Inferior parietal cortex (tissue), 1 donor: ENCODE results near the gene FOXL1.

ENCODE experiments used
- DNase-seq: peaks from one replicate; pipeline ENCODE4 v3.0.0-alpha.2; 2016; ENCODE audit errors: extremely low spot score

Gene FOXL1

DNA sequence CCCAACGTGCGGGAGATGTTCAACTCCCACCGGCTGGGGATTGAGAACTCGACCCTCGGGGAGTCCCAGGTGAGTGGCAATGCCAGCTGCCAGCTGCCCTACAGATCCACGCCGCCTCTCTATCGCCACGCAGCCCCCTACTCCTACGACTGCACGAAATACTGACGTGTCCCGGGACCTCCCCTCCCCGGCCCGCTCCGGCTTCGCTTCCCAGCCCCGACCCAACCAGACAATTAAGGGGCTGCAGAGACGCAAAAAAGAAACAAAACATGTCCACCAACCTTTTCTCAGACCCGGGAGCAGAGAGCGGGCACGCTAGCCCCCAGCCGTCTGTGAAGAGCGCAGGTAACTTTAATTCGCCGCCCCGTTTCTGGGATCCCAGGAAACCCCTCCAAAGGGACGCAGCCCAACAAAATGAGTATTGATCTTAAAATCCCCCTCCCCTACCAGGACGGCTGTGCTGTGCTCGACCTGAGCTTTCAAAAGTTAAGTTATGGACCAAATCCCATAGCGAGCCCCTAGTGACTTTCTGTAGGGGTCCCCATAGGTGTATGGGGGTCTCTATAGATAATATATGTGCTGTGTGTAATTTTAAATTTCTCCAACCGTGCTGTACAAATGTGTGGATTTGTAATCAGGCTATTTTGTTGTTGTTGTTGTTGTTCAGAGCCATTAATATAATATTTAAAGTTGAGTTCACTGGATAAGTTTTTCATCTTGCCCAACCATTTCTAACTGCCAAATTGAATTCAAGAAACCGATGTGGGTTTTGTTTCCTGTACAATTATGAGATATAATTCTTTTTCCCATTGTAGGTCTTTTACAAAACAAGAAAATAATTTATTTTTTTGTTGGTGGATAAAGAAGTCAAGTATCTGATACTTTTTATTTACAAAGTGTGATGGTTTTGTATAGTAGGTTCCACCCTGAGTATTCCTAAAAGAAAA, 9.4 kb upstream of the FOXL1 start:
- no peak for DNase-seq

DNA sequence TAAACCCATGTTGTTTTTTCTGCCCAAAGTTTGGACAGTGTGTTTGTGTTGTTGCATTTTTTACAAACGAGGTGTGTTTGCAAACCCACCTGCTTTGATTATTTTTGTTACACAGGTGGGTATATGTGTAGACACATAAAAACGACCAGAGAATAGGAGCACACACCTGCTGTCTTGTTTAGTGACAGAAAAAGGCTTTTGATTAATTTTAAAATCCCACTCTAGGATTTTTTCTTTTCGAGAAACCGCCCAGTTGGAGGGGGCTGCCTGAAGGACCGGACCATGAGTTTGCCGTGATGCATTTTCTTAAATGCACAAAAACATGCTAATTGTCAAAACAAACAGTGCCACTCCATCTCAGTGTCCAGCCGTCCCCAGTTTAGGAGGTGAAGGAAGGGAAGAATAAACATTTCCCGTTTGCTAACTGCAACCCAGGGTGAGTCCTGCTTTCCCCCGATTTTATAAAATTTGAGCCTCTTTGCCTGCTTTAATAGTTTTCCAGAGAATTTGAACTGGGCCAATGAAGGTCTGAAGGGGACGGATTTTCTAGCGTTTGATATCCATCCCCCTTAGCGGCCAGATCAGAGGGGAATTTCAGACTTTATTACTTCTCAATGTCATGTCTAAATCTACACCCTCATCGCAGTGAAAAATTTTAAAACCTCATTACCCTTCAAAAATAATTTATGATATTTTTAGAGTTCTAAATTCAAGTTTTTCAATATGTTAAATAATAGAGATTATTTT, 8.5 kb upstream of the FOXL1 start:
- DNase-seq, result no peak

DNA sequence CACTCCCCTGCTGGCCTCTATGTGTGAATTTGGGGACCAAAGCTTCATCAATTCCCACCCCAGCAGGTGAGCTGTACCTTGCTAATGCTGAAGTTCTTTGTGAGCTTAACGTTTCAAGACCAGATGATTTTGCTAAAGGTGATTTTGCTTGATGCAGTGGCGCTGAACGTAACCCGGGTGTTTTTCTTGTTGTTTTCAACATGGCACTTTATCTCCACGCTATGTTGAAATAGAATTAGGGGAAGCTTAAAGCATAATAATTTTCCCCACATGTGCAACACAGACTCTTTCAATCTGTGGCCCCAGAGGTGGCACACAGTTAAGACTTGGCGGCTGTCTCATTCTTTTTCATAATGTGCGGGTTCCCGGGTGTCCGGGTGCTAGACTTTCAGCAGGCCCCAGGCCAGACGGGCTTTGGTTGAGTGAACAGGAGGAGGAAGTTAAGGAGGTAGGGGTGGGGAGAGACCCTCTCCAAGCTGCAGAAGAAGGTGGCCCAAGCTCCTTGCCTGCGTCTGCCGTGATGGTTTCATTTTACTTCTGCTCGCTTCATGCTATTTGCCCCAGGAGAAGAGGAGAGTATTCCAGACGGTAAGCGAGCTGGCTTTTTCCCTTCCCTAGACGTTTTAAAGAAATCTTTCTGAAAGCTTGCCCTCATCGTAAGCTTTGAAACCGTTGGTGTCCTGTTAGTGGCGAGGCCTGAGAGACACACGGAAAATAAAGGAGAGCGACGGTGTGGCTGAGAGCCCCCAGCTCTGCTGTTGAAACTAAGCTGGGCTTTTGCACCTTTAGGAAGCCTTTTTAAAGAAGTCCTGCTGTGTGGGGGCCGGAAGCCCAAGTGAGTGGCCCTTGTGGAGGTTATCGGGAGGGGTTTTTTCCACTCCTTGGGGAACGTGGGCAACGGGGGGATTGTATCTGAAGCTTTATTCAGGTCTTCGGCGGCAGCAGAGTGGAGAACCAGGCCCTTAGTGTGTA, 7.5 kb upstream of the FOXL1 start:
- no peak for DNase-seq

DNA sequence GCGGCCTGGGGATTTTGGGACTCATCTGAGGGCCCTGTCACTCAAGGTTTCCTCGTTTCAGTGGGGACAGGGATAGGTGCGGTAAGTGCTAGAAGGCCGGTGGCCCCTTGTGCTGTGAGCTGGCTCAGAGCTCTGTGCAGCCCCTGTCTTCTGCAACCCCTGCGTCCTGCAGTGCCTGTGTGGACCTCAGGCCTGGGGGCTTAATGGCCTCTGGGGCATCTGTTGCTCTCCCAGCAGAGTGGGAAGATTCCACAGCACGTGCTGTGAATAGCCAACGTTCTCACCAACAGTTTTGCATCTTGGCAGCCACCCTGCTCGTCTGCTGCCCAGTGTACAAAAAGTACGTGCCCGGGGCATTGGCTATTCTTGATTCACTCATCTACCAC, 6.8 kb upstream of the FOXL1 start:
- DNase-seq, result no peak

DNA sequence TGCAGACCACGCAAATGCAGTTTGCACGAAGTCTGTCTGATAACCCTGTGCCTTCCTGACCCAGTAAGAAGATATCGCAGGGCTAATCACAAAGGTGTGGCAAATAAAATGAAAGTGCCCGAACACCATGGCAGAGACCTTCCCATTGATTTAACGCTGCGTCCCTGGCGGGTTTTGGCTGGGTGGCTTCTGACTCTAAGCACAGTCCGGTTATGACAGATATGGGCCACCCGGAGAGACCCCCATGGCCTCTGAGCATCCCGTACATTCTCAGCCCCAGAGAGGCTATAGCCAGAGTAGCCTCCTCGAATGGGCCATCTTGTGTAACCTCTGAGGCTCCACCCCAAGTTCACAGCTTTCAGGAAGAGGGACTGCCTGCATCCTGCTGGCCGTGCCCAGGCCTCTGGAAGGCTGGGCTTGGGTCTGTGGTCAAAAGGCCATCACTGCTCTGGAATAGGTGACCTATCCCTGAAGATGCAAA, 6.3 kb upstream of the FOXL1 start:
- no peak for DNase-seq

DNA sequence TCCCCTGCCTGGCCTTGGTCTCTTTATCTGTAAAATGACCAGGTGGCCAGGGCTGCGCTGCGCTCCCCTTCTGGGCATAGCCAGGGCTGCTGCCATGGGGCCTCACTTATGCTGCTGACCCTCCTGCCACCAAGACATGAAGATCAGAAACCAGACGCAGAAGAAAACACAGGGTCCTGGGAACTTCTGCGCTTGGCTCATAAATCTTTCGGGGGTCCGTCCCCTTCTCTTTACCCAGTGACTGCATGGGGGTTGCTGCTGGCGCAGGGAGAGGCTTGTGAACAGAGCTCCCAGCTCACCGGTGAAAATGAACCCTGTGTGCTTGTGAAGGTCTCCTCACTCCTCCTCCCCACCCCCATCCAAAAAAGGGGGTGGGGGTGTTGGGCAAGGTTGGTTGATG, 5.7 kb upstream of the FOXL1 start:
- DNase-seq, result no peak

DNA sequence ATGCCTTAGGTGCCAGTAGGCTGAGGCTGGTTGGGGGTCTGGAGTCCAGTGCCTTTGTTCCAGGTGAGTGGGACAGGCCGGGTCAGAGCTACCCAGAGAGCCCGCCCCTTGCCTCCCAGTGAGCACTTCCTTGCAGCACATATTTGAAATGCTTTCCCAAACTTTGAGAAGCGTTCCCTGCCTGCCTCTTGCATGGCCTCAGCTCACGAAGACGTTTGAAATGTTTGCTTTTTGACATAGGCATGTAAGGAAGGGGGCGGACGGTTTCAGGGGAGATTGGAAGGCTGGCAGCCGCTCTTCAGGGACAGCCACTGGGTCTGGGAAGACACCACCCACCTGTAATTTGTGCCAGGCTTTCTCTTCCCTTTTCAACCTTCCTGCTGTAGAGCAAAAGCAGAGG, 5.1 kb upstream of the FOXL1 start:
- DNase-seq, result no peak

DNA sequence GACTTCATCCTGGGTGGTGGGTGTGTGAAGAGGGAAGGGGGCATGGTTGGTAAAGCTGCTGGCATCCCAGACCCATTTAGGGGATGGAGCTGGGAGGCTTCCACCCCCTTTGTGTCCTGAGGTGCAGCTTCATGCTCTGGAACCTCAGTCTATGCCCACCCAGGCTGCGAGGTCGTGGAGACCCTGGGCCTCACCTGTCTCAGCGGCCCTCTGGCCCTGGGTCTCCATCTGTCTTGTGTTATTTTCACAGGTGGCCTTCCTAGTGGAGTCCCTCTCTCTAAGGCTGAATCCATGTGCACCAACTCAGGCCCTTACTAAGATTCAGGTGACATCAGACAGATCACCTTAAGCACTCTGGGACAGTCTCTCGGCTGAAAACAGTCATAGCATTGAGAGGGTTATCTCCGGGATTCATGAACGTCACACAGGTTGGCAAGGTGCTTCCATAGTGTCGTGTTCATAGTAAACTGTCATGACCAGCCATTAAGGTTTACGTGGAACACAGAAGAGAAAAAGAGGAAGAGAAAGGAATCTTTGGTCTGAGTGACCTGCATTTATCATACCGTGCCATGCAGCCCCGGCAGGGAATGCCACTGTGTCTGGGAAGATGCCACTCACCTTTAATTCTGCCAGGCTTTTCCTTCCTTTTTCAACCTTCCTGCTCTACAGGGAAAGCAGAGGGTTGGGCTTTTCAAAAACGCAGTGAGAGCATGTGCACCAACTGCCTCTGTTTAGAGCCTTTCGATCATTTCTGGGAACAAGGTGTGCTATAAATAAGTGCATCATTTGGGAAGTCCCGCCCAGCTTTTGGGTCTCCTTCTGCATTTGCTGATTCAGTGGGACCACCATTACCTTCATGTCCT, 4.5 kb upstream of the FOXL1 start:
- DNase-seq, result no peak

DNA sequence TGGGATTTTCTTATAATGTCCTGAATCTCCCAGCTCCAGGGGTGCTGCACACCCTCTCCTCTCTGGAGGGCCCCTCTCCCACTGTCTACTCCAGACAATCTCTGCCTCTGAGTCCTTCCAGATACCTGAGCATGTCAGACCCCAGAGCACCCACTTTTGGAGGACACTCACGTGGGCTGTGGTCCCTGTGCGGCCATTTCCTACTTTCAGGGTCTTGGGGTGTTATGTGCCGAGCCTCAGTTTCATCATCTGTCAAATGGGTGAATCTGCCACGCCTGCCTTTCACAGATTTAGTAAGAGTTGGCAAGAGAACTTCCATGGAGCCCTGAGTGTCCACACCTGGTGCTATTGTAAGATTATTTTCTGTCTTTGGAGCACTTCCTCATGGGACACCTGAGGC, 3.7 kb upstream of the FOXL1 start:
- no peak for DNase-seq

DNA sequence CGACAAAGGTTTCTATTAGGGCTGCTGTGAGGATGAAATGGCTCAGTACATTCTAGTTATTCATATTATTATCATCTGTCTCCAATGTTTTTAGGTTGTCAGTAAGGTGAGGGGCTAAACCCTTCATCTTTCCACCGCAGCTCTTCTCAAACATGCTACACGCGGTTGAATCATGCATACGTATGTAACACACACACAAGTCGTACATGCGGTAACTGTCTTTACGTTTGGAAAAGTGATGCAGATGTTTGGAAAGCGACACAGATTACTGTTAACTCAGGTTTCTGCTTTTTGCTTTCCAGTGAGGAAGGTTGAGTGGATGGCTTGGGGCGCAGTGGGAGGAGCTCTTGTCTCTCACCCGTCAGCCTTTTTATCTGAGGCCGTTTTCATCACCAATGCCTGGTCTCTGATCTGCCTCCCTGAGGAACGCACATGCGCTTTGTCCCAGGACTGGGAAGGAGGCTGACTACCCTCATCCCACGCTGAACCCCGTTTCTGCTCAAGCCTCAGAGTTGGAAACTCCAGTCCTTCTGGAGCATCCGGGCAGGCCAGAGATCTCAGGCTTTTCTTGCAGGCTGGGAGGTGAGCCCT, 3.2 kb upstream of the FOXL1 start:
- DNase-seq, result no peak

DNA sequence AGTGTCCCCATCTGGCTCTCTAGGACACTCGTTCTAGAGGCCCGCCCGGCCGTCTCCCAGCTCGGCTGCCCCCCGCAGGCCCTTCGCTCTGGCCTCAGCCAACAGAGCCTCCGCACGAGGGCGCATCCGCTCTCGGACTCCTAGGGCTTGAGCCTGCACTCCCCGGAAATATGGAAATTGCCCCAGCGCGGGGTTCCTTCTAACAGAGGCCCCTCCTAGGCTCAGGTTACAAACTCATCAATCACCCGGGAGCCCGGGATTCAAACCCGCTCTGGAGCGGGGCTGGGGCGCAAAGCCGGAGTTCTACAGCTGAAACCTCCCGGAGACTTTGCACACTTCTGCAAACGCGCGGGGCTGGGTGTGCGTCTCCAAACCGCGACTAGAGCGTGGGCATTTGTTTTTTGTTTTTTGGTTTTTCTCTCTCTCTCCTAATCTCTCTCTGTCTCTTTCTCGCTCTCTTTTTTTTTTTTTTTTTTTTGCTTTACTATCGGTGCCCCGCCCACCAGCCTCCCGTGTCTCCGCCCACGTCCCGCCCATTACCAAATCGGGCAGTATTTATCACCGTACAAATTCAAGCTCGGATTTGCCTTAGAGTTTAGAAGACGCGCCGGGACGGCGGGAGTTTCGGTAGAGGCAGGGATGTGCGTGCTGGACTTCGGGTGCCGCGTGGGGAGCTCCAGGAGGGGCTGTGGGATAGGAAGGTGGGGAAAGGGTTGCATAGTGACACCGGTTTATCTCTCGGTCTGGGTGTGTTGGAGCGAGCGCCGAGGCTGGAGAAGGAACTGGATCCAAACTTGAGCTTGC, 2.4 kb upstream of the FOXL1 start:
- peak; percentile 17 for DNase-seq

DNA sequence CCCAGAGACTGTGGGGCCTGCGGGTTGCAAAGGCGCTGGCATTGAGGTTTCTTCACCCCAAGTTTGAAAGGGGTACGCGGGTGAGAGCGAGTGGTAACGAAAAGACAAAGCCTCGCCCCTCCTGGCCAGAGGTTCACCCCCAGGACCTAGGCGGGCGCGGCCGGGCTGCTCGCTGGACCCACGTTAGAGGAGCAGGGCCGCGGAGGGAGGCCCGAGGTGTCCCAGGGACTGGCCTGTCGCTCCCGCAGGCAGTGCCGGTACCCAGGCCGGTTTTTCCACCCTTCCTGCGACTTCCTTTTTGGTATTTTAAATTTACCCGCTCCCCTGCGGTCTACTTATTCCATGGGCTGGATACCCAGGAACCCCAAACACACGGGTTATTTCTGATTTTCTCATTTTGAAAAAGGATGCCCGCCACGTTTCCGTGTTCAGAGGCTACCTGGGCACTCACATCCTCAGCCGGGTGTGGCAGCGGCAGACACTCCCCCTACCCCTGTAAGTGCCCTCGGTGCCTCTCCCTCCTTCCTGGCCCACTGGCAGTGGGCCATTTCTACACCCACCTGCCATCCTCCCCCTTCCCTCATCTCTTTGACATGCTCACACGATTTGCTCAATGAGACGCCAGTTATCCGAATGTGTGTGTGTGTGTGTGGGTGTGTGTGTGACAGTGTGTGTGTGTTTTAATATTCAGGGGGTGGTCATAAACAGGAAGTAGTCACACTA, 1.6 kb upstream of the FOXL1 start:
- no peak for DNase-seq

DNA sequence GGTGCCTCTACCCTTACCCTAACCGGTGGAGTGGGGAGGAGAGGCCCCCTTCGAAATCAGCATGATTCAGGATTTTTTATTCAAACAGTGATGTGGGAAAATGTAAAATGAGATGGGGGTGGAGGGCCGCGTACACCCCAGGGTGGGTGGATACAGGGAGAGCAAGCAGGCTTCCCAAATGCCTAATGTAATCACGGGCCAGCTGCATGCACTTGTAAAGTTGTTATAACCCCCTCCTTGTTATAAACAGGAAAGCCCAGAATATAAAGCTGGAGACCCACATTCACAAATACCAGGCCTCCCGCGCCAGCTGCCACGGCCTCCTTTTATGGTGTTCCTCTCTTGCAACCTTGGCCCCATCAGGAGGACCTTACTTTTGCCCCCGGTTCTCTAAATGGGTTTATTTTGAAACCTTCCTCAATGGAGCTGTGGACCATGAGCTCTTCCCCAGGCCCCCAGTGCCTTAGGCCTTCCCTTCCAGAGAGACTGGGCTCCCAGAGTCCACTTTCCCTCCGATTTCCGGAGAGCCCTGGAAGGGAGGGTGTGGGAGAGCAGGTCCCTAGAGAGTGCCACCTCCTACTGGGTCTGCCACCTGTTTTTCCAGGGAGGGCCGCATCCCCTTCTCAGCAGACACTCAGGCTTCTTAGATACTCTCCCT, 906 bp upstream of the FOXL1 start:
- no peak for DNase-seq

DNA sequence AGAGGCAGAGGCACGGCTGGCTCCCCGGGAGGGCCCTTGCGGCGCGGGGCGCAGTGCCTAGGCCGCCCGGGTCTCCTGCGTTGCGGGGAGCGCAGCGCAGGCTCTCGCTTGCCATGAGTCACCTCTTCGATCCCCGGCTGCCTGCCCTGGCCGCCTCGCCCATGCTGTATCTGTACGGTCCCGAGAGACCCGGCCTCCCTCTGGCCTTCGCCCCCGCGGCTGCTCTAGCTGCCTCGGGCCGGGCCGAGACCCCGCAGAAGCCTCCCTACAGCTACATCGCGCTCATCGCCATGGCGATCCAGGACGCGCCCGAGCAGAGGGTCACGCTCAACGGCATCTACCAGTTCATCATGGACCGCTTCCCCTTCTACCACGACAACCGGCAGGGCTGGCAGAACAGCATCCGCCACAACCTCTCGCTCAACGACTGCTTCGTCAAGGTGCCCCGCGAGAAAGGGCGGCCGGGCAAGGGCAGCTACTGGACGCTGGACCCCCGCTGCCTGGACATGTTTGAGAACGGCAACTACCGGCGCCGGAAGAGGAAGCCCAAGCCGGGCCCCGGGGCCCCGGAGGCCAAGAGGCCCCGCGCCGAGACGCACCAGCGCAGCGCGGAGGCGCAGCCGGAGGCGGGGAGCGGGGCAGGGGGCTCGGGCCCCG, 390 bp downstream of the FOXL1 start:
- no peak for DNase-seq

DNA sequence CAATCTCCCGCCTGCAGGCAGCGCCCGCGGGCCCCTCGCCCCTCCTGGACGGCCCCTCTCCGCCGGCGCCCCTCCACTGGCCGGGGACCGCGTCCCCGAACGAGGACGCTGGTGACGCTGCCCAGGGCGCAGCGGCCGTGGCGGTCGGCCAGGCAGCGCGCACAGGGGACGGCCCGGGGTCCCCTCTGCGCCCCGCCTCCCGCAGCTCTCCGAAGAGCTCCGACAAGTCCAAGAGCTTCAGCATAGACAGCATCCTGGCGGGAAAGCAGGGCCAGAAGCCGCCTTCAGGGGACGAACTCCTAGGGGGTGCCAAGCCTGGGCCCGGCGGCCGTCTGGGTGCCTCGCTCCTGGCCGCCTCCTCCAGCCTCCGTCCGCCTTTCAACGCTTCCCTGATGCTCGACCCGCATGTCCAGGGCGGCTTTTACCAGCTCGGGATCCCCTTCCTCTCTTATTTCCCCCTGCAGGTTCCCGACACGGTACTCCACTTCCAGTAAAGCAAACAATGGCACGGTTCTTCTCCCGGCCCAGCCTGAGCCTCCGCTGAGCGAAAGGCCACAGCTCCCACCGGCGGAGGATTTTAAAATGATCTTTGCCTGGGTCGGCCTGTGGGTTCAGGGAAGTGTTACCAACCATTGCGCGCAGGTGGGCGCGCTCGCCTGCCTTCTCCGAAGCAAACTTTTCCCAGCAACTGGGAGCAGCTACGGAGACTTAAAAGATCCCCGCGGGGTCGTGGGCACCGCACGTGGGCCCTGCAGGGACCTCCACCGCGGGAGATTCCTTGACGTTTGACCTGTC, 1.1 kb downstream of the FOXL1 start:
- no peak for DNase-seq

DNA sequence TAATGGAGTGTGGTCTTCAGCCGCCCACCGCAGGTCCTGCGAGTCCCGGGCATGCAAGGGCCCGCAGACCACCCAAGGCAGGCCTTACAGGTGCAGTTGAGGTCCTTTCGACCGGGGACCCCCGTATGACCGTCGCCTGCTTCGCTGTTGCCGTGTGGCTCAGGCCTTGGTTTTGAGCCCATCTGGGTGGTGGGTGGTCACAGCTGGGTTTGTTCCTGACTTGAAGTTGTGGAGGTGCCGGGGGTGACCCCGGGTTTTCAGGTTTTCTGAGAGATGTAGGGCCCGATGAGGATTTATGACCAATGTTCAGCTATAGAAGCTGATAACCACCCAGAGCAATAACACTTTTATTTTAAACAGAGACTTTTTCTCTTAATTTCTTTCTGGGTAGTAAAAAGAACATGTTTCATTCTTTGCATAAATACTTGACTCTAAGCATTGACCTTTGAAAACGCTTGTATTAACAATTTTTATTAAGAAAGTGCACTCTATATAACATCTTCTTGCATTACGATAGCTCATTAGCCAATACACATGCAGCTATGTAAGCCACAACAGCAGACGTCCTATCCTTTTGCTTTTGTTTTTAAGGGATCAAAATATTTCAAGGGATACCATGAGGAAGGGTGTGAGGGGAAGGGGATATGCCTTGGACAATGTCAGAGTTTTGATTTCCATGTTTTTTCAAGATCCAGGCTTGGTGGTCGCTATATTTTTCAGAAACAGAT, 1.9 kb downstream of the FOXL1 start:
- no peak for DNase-seq
